HG02610 (cell line): ENCODE measurements around the gene PPP3CA.
A peak's percentile ranks its signal among the peaks of the same experiment; 100 is the strongest.

Experiments used
- ATAC-seq: cut with Tn5 transposase; IDR thresholded peaks from one replicate; pipeline ENCODE4 v1.9.1; 2021; ENCODE audit warnings: mild to moderate bottlenecking, moderate library complexity; ENCODE audit not compliant: unreplicated experiment

Gene PPP3CA

GRCh38 chr4:101065935-101066485 lies 281.3 kb downstream of the PPP3CA start:
- no peak for ATAC-seq

DNA sequence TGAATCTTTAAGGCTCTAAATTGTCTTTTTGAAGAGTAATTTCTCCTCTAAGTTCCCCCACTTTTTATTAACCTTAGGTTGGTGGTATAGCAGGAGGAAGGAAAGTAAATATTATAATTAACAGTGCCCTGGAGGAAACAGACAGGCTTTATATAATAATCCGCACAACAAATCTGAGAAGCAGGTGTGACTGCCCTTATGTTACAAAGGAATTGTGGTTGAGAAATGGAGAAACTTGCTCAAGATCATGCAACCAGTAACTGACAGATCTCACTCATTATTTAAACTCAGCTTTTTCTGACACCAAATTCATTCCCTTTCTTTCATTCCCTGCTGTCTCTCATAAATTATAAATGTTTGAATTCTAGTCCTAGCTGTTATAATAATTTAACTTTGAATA lies 282.0 kb downstream of the PPP3CA start:
- no peak for ATAC-seq

DNA sequence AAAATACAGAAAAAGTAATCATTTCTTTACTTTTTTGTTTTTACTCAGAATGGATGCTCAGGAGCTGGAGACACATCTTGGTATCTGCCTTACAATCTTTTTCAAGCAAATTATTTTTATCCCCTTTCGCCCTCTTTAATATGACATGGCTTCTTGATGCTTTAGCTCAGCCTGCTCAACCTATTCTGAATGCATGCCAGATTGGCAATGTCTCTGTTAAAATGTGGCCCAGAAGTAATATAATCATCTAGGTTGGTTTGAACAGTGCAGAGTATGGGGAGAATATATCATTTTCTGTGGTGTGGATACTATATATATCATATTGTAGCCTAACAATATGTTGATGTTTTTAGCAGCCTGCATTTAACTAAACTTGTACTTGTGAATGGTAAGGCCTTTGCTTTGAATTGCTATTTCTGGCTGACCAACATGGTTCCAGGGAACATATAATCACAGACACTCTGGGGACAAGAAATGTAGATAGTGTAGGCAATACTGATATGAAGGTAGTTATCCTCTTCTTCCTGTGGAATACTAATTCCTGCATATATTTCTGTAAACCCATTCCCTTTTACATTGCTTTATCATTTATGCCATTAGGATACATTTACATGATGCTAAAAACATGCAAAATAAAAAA lies 282.7 kb downstream of the PPP3CA start:
- ATAC-seq, result no peak

DNA sequence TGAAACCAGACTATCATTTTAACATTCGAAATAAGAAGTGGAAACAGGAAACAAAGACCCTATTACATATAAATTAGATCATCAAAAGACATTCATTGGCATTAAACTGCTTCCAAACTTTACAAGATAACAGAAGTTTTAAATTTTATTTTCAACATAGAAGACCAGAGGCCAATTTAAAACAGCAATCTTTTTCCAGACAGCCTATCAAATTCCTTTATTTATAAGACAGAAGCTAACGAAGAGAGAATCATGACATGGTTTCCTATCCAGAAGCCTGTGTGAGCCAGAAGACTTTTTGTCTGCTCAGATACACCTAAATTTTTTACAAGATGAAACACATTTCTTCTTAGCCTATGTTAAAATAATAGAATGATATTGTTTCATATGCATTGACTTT lies 291.9 kb downstream of the PPP3CA start:
- ATAC-seq, result no peak

GRCh38 chr4:101050837-101051205 lies 296.5 kb downstream of the PPP3CA start:
- ATAC-seq, result no peak

- no peak for ATAC-seq
Observed at GRCh38 chr4:101050088-101050836, 297.1 kb downstream of the PPP3CA start.

DNA sequence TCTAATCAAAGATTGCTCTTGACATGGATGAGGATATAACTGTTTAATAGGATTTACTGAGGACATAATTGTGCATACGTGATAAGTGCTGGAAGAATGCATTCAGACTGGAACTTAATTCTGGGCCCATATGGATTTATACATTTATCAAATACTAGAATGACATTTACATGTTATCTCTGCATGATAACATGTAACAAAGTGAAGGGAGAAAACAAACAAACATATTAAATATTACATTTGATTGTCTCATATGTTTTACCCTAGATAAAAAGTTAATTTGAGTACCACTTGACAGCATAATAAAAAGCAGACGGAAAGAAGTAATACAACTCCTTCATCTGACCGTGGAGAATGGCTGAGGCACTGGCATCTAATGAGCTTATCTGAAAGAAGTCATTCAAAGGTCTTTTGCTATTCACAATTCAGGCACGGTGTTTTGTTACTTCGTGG lies 297.8 kb downstream of the PPP3CA start:
- ATAC-seq, result no peak

GRCh38 chr4:101044766-101045165 lies 302.6 kb downstream of the PPP3CA start:
- no peak for ATAC-seq

GRCh38 chr4:101042847-101043246 lies 304.5 kb downstream of the PPP3CA start:
- ATAC-seq, result no peak

DNA sequence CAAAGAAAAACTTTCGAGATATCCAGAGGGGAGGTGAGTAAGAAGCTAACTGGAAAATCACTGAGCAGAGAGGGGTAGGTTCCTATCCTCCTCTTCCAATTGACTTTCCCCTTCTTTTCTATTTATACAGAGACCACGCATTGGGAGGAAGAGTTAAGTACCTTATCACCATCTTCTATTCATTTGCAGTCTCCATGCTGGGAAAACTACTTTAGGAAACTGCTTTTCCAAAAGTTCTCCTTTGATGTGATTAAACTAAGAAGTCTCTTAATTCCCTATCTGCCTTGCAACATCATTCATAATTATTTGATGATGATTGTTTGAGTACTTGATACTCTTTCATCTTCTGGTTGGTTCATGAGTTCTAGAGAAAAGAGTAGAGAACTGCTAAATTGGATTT lies 306.6 kb downstream of the PPP3CA start:
- ATAC-seq, result no peak

DNA sequence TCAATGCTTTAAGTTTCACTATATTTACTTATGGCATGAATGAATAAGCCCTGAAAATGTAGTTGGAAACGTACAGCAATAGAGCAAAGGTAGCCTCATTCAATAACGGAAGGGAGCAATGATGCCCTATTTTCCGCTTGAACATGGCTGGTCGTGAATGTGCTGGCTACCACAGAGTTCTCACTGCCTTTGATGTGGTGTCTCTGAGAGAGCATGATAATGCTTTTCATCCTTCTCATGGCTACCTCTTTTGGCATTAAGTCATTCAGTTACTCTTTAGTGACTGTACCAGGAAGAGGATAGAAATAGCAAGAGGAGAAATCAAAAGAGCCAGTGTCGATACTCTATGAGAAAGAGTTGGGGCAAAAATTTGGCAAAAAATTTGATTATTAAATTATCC lies 308.0 kb downstream of the PPP3CA start:
- ATAC-seq, result peak; percentile 66

DNA sequence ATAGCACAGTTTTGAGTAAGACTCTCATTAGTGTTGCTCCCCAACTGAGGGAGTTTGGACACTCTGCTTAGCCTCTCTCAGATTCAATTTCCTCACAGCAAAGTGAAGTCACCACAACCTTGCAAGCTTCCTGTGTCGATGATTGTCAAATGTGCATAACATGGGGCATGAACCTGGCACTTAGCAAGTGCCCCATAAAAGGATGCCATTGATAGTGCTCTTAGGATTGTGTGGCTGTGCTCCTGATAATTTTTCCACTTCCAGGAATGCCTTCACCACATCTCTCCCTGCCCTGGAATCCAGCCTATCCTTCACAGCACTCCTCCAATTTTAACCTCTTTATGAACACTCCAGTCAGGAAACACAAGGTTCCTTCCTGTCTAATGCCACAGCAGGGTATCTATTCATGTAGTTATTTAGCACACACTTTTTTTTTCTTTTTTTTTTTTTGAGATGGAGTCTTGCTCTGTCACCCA lies 309.4 kb downstream of the PPP3CA start:
- ATAC-seq, result peak; percentile 64

DNA sequence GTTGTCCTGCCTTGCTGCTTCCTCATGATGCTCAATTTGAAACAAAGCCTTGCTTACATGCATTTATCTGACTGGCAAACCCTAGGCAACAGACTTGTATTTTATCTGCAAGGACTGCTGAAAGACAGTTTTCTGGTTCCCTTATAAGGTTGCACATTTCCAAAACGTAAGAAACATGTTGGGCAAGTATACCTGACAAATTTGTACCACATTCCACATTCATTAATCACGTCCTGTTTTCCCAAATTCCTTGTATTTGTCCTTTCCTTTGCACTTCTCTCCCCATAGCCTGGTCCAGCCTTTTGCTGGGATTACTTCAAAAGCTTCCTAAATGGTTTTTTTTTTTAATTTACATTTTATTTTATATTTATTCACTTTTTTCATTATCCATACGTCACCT lies 310.1 kb downstream of the PPP3CA start:
- ATAC-seq, result no peak

DNA sequence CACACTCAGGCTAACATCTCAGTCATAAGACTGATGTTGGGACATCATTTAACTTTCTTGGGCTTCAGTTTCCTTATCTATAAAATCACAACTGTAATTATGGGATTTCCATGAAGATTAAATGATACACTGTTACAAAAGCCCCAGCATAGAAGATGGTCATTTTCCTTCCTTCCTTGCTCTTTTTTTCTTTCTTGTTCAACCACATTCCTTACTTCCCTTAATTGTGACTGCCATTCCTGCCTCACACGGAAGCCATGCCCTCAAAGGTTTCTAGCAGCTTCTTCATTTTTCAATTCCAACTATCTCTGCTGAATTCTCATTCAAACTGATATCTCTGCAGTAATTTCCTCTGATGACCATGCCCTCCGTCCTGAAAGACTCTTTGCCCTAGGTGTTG lies 311.8 kb downstream of the PPP3CA start:
- no peak for ATAC-seq

- ATAC-seq, result no peak
Observed at GRCh38 chr4:101033986-101034385, 313.3 kb downstream of the PPP3CA start.

GRCh38 chr4:101032541-101032940 lies 314.8 kb downstream of the PPP3CA start:
- ATAC-seq, result no peak

- ATAC-seq, result no peak
Observed at GRCh38 chr4:101031971-101032370, 315.4 kb downstream of the PPP3CA start.

- ATAC-seq, result no peak
Observed at GRCh38 chr4:101028886-101029285, 318.4 kb downstream of the PPP3CA start.

GRCh38 chr4:101027721-101028120 lies 319.6 kb downstream of the PPP3CA start:
- ATAC-seq, result no peak

DNA sequence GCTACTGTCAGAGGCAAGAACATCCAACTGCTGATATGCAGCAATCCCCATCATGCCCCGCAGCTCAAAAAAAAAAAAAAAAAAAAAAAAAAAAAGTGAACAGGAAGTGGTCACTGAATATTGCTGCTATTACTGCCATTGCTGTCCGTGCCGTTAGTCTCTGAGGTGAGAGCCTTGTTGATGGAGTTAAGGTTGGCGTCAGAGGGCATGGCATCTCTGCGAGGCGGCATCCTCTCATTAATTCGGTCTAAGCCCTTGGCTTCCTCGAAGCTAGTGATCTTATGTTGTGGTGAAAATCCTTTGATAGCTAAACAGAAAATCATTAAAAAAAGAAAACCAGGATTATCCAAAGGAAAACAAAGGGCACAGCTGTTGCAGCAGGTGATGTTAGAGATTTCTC lies 321.6 kb downstream of the PPP3CA start:
- ATAC-seq, result no peak

- ATAC-seq, result no peak
Observed at GRCh38 chr4:101022151-101023024, 324.9 kb downstream of the PPP3CA start.
